Stomach smooth muscle (tissue), 2 donors: ENCODE measurements around the gene ZNF23.
"Not testable (repeated sequence)": the region's sequence is repeated elsewhere in the genome, so short reads cannot be mapped to it uniquely, and the experiment has no call there.

ENCODE experiments used
- H3K27ac ChIP-seq: one replicate; pipeline ENCODE4 v1.7.0; 2013; ENCODE audit warnings: mild to moderate bottlenecking, low read length, inconsistent platforms
- H3K27me3 ChIP-seq, 2 donors: one replicate each; pipeline ENCODE4 v1.7.0; 2013; ENCODE audit warnings: low read length in 2 of 2; ENCODE audit not compliant: insufficient read depth in 2 of 2, control insufficient read depth in 1 of 2
- H3K36me3 ChIP-seq, 2 donors: one replicate each; pipeline ENCODE4 v1.7.0; 2013; ENCODE audit warnings: low read length in 2 of 2; ENCODE audit not compliant: control insufficient read depth in 2 of 2, insufficient read depth in 2 of 2
- H3K4me1 ChIP-seq: one replicate; pipeline ENCODE4 v1.7.0; 2013; ENCODE audit warnings: low read length; ENCODE audit not compliant: control insufficient read depth, insufficient read depth
- H3K4me3 ChIP-seq, 2 donors: one replicate each; pipeline ENCODE4 v1.7.0; 2013; ENCODE audit warnings: low read length in 2 of 2
- H3K9ac ChIP-seq, 2 donors: one replicate each; pipeline ENCODE4 v1.7.0; 2013; ENCODE audit warnings: low read length in 2 of 2, mild to moderate bottlenecking in 1 of 2
- H3K9me3 ChIP-seq, 2 donors: one replicate each; pipeline ENCODE4 v1.7.0; 2013; ENCODE audit warnings: low read length in 2 of 2; ENCODE audit not compliant: control insufficient read depth in 2 of 2
- donor health status: healthy.
- donor health status: Pancreatic carcinoma.

Gene ZNF23

DNA sequence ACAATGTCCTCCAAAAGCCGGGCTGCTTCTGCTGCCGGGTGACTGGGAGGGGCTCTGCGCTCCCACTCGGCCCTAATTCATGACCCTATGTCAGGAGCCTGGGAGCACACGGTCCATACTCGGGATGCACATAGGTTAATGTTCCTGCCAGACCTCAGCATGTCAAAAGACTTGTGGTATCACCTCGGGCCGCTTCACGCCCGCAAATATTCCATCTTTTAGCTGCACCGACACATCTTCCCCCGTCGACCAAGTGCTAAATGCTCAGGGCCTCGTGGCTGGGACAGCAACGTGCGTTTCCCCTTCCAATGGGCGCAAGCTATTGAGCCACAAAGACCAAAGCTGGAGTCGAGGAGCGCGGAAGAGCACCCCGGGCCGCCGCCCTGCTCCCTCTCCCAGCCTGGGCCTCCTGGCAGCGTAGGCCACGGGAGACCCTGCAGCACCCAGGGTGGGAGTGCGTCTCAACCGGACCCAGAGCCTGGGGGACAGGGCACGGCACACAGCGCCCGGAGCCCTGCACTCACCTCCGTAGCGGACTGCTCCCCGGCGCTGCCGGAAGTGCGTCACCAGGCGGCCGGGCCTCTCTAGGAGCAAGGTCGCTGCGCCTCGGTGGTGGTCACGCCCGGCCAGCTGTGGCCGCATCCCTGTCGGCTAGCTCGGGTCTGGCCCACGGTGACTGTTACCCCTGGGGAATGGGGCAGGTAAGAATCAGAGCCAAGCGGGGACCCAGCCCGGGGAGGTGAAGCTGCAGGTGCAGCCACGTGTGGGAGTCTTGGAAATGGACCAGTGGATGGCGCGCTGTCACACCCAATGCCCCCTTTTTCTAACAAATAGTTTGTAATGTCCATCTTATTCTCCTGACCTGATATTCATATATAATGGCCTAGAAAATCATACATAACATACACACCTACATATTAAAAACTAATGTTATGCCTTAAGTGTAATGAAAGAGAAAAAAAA is at the start of gene ZNF23:
TSS of gene ZNF23 (minus strand) at position 562 of the 963 bp plus-strand sequence. CDS start 5,451 bp downstream, outside the sequence.
- H3K27me3 ChIP-seq, result no peaks in the 10 kb centered on the region
- H3K36me3 ChIP-seq, result no peaks in the 10 kb centered on the region
- H3K4me1 ChIP-seq, result peaks cover 5% of the 10 kb centered on the region
- H3K27ac ChIP-seq, result peak within 1 kb of the TSS; percentile 87
- H3K4me3 ChIP-seq, result peak within 1 kb of the TSS; percentile 95 to 99
- peak within 1 kb of the TSS; percentile 88 to 93 for H3K9ac ChIP-seq
- no peaks in the 10 kb centered on the region for H3K9me3 ChIP-seq

- Histone ChIP-seq H3K27ac (no peak overlapping the region), H3K36me3 (no peaks in the 10 kb centered on the region), H3K4me3 (no peak overlapping the region), H3K4me1 (no peaks in the 10 kb centered on the region), H3K27me3 (no peaks in the 10 kb centered on the region), H3K9ac (no peak overlapping the region), H3K9me3 (no peaks in the 10 kb centered on the region)
Observed at GRCh38 chr16:71507061-71507460, 45.0 kb upstream of the ZNF23 start.

DNA sequence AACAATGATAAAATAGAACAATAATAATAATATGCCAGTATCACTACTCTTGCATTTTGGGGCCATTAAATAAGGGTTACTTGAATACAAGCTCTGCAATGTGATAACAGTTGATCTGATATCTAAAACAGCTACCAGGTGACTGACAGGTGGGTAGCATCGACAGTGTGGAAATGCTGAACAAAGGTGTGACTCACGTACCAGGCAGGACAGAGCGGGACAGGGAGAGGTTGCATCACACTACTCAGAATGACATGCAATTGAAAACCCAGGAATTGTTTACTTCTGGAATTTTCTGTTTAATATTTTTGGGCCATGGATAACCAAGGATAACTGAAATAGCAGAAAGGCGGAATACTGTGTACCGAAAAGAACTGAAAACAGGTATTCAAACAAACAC is 42.9 kb upstream of the ZNF23 start:
- Histone ChIP-seq H3K27me3 (no peaks in the 10 kb centered on the region), H3K27ac (no peak overlapping the region), H3K9me3 (no peaks in the 10 kb centered on the region), H3K36me3 (no peaks in the 10 kb centered on the region), H3K4me1 (no peaks in the 10 kb centered on the region), H3K4me3 (no peak overlapping the region), H3K9ac (no peak overlapping the region)

GRCh38 chr16:71504051-71504450 is 42.0 kb upstream of the ZNF23 start:
- H3K9me3 ChIP-seq, H3K27me3 ChIP-seq, H3K4me1 ChIP-seq, H3K4me3 ChIP-seq, H3K27ac ChIP-seq, H3K36me3 ChIP-seq, H3K9ac ChIP-seq: not testable (repeated sequence)

- no peak overlapping the region for H3K4me3 ChIP-seq
- H3K27me3 ChIP-seq, result no peaks in the 10 kb centered on the region
- H3K4me1 ChIP-seq, result no peaks in the 10 kb centered on the region
- H3K9me3 ChIP-seq, result no peaks in the 10 kb centered on the region
- H3K27ac ChIP-seq, result no peak overlapping the region
- H3K36me3 ChIP-seq, result no peaks in the 10 kb centered on the region
- no peak overlapping the region for H3K9ac ChIP-seq
Observed at GRCh38 chr16:71501547-71501946, 39.5 kb upstream of the ZNF23 start.

- Histone ChIP-seq H3K36me3 (no peaks in the 10 kb centered on the region), H3K27ac (no peak overlapping the region), H3K9ac (no peak overlapping the region), H3K9me3 (no peaks in the 10 kb centered on the region), H3K4me1 (no peaks in the 10 kb centered on the region), H3K27me3 (no peaks in the 10 kb centered on the region), H3K4me3 (no peak overlapping the region)
Observed at GRCh38 chr16:71500964-71501363, 38.9 kb upstream of the ZNF23 start.

DNA sequence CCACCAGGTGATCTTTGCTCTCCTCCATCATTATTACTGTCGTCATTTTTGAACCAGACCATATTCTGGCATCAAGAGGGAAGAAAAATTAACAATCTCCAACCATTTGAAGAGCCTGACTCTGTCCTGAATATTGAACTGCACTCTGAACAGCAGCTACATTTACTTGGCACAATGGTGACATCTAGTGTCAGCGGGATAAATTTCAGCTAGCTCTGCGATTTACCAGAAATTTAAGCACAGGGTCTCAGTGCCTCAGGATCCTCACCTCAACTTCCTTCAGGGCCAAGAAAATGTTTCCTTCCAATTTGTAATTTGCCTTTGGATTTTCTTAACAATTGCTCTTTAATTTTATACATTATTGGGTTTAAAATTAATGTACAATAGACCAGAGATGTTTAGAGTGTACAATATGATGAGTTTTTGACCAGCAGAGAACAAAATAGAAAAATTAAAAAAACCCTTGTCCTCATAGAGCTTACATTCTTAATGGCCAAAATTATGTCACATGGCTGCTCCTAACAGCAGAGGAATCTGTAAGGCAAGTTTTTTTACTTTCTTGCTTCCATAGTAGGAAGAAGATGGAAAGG is 37.8 kb upstream of the ZNF23 start:
- Histone ChIP-seq H3K9ac (no peak overlapping the region), H3K27me3 (no peaks in the 10 kb centered on the region), H3K9me3 (no peaks in the 10 kb centered on the region), H3K27ac (no peak overlapping the region), H3K4me1 (no peaks in the 10 kb centered on the region), H3K4me3 (no peak overlapping the region), H3K36me3 (no peaks in the 10 kb centered on the region)

DNA sequence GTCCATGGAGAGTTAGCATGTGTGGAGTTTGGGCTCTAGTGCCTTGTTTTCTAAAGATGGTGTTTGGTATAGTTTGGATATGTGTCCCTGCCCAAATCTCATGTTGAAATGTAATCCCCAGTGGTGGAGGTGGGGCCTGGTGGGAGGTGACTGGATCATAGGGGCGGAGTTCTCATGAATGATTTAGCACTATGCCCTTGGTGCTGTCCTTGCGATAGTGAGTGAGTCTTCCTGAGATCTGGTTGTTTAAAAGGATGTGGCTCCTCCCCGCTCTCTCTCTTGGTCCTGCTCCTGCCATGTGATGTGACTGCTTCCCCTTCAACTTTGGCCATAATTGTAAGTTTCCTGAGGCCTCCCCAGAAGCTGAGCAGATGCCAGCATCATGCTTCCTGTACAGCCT is 36.0 kb upstream of the ZNF23 start:
- no peak overlapping the region for H3K9ac ChIP-seq
- H3K27me3 ChIP-seq, result no peaks in the 10 kb centered on the region
- H3K9me3 ChIP-seq, result no peaks in the 10 kb centered on the region
- no peak overlapping the region for H3K27ac ChIP-seq
- H3K4me3 ChIP-seq, result no peak overlapping the region
- no peaks in the 10 kb centered on the region for H3K4me1 ChIP-seq
- H3K36me3 ChIP-seq, result no peaks in the 10 kb centered on the region

DNA sequence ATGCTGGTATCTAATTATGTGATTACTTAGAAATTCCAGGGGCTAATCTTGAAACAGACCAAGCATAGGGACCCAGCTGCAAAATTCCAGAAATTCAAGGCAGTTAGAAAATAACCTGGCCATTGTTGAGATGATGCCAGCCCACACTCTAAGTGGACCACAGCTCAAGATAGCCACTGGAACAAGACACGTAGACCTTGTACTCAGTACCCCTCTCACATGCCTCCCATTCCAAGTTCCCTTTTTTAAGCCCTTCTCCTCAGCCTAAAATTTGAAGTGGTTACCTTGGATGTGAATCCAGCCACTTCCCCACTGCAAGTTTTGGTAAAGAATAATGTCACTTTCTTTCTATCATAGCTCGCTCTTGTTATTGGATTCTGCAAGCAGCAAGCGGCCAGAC is 31.2 kb upstream of the ZNF23 start:
- Histone ChIP-seq H3K27me3 (no peaks in the 10 kb centered on the region), H3K9me3 (no peaks in the 10 kb centered on the region), H3K36me3 (no peaks in the 10 kb centered on the region), H3K4me1 (no peaks in the 10 kb centered on the region), H3K27ac (no peak overlapping the region), H3K9ac (no peak overlapping the region), H3K4me3 (no peak overlapping the region)

GRCh38 chr16:71492786-71493185 is 30.7 kb upstream of the ZNF23 start:
- H3K36me3 ChIP-seq, result no peaks in the 10 kb centered on the region
- no peaks in the 10 kb centered on the region for H3K4me1 ChIP-seq
- H3K4me3 ChIP-seq, result no peak overlapping the region
- no peaks in the 10 kb centered on the region for H3K9me3 ChIP-seq
- H3K9ac ChIP-seq, result no peak overlapping the region
- H3K27ac ChIP-seq, result no peak overlapping the region
- no peaks in the 10 kb centered on the region for H3K27me3 ChIP-seq

- no peak overlapping the region for H3K4me3 ChIP-seq
- no peak overlapping the region for H3K27ac ChIP-seq
- no peaks in the 10 kb centered on the region for H3K27me3 ChIP-seq
- no peaks in the 10 kb centered on the region for H3K4me1 ChIP-seq
- no peaks in the 10 kb centered on the region for H3K9me3 ChIP-seq
- no peaks in the 10 kb centered on the region for H3K36me3 ChIP-seq
- H3K9ac ChIP-seq, result no peak overlapping the region
Observed at GRCh38 chr16:71491054-71491453, 29.0 kb upstream of the ZNF23 start.
